ENCODE data around the gene GPATCH3. TPM values are rescaled to one million over a fixed set of nuclear protein-coding genes. Genes with fewer than 3 reads are reported as not detected.

The GPATCH3 gene
- total and polyA plus RNA-seq, 2 of the 8 experiments (the other 6 are each of a cell fraction or from before 2014, with no cell fraction given) = 7.9 to 17.4 TPM

DNA sequence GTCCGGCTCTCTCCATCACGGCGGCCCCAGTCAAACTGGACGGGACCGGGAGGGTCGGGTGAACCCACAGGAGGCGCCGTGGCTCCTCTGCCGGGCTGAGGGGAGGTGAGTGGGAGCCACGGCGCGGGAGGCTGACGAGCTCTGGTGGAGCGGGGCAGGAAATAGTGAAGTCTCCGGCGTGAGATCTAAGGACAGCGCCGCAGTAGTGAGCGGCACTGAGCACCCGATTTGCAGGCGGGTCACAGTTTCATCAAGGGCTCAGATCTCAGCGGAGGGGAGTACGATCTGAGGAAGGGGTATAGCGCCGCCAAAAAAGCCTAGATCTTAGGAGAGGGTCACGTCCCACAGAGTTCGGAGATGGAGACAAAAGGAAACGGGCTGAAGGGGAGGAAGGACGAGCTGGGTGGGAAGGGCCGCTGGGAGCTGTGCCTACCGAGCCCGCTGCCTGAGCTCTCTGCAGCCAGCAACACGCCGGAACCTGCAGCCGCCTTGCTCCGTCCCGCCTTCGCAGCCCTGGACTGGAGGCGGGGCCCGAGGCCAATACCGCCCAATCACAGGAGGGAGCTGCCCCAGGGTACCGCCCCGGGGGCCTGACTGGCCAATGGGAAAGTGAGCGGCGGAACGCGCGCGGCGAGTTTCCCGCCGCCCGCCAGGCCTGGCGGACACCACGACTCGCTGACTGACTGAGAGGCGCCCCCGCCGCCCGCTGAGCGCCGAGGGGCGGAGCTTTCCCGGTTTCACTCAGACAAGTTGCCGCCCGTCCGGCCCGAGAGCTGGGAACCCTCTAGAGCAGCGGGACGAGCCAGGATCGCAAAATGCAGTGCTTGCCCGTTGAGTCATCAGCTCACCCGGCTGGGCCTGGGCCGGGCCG lies 35.4 kb downstream of the GPATCH3 start (continued):
- TF ChIP-seq KDM4A (IDR thresholded peaks at IDR 0.05; ENCODE audit: low read depth, low read length, severe bottlenecking) = peak; percentile 76
- TF ChIP-seq SRF (IDR thresholded peaks at IDR 0.05; ENCODE audit: low read depth, low read length) = no peak
- no peak for TF ChIP-seq GTF2F1 (IDR thresholded peaks at IDR 0.05; ENCODE audit: borderline replicate concordance, low read depth, low read length)
- TF ChIP-seq, protein P1, sequence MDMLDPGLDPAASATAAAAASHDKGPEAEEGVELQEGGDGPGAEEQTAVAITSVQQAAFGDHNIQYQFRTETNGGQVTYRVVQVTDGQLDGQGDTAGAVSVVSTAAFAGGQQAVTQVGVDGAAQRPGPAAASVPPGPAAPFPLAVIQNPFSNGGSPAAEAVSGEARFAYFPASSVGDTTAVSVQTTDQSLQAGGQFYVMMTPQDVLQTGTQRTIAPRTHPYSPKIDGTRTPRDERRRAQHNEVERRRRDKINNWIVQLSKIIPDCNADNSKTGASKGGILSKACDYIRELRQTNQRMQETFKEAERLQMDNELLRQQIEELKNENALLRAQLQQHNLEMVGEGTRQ (IDR thresholded peaks at IDR 0.05; ENCODE audit: low read length) = no peak
- peak; percentile 80 for TF ChIP-seq POLR2AphosphoS5 (IDR thresholded peaks at IDR 0.05; ENCODE audit: low read depth, low read length)
- TF ChIP-seq KDM1A (IDR thresholded peaks at IDR 0.05; ENCODE audit: borderline replicate concordance, low read length) = no peak
- TF ChIP-seq, protein P2, sequence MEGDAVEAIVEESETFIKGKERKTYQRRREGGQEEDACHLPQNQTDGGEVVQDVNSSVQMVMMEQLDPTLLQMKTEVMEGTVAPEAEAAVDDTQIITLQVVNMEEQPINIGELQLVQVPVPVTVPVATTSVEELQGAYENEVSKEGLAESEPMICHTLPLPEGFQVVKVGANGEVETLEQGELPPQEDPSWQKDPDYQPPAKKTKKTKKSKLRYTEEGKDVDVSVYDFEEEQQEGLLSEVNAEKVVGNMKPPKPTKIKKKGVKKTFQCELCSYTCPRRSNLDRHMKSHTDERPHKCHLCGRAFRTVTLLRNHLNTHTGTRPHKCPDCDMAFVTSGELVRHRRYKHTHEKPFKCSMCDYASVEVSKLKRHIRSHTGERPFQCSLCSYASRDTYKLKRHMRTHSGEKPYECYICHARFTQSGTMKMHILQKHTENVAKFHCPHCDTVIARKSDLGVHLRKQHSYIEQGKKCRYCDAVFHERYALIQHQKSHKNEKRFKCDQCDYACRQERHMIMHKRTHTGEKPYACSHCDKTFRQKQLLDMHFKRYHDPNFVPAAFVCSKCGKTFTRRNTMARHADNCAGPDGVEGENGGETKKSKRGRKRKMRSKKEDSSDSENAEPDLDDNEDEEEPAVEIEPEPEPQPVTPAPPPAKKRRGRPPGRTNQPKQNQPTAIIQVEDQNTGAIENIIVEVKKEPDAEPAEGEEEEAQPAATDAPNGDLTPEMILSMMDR (IDR thresholded peaks at IDR 0.05; ENCODE audit: control extremely low read depth in 1 of 3, insufficient read depth in 1 of 3, low read depth in 1 of 3, low read length in 3 of 3) = no peak; a peak in 1 of 4 replicates
- 0 out of 2 replicates have a peak, but pooled peaks have one; percentile 73 for TF ChIP-seq RBBP5 (IDR thresholded peaks at IDR 0.05; ENCODE audit: borderline replicate concordance, low read depth, low read length)
- TF ChIP-seq RFX5 (IDR thresholded peaks at IDR 0.05; ENCODE audit: borderline replicate concordance, low read depth, low read length) = no peak
- no peak for TF ChIP-seq EZH2 (IDR thresholded peaks at IDR 0.05; ENCODE audit: low read depth, low read length, severe bottlenecking)
- TF ChIP-seq ZNF274 (IDR thresholded peaks at IDR 0.05; ENCODE audit: borderline replicate concordance, extremely low read depth, low read length) = no peak
- TF ChIP-seq TBP (IDR thresholded peaks at IDR 0.05; ENCODE audit: low read depth, low read length) = peak; percentile 43; the same call in 1 of the 2 replicates
- no peak for TF ChIP-seq BRCA1 (IDR thresholded peaks at IDR 0.05; ENCODE audit: low read depth, low read length)
- no peak for TF ChIP-seq HDAC2 (IDR thresholded peaks at IDR 0.05; ENCODE audit: borderline replicate concordance in 1 of 2, low read depth in 2 of 2, low read length in 2 of 2)
- peak; percentile 54 for TF ChIP-seq ASH2L (IDR thresholded peaks at IDR 0.05; ENCODE audit: low read length)
- TF ChIP-seq TEAD4 (IDR thresholded peaks at IDR 0.05; ENCODE audit: low read depth, low read length) = no peak
- no peak for TF ChIP-seq CEBPB (IDR thresholded peaks at IDR 0.05; ENCODE audit: low read depth, low read length)

All from H1 (cell line).